Measurements from ENCODE around the gene FRMD4A.

- TF ChIP-seq CTCF (conservative IDR thresholded peaks at IDR 0.05; ENCODE audit: low read length) (no peak), EZH2phosphoT487 (IDR thresholded peaks at IDR 0.05; ENCODE audit: borderline replicate concordance, low read depth, low read length) (no peak)
Measured at GRCh38 chr10:13920465-13920864, 410.3 kb downstream of the FRMD4A start.
